Measurements from ENCODE around the gene KCNIP1. TPM values are rescaled to one million over a fixed set of nuclear protein-coding genes. Genes with fewer than 3 reads are reported as not detected.
A peak's percentile ranks its signal among the peaks of the same experiment; 100 is the strongest.
"Not testable (repeated sequence)": the region's sequence is repeated elsewhere in the genome, so short reads cannot be mapped to it uniquely, and the experiment has no call there.

The KCNIP1 gene
- total RNA-seq, 2 donors from 2014 or later: 0.52 to 0.99 TPM

- Histone ChIP-seq H3K27me3 (no peaks in the 10 kb centered on the region), H3K4me1 (peaks cover 72% of the 10 kb centered on the region), H3K9me3 (no peaks in the 10 kb centered on the region), H3K27ac (peak overlapping the region in 2 of 4 donors; percentile 76 to 87), H3K36me3 (replicated peaks in 1 of 2; ENCODE audit: insufficient read depth in 1 of 2, low read depth in 2 of 2) (no peaks in the 10 kb centered on the region), H3K4me3 (no peak overlapping the region)
- DNase-seq (no peak), ATAC-seq (no peak)
- TF ChIP-seq POLR2A (IDR thresholded peaks at IDR 0.05): no peak
- intact Hi-C loops (cut with DNase I): no loop called here
Observed at GRCh38 chr5:170753311-170753710, 249.5 kb downstream of the KCNIP1 start.

- ATAC-seq; H3K9me3 ChIP-seq; H3K36me3 ChIP-seq (replicated peaks in 1 of 2; ENCODE audit: insufficient read depth in 1 of 2, low read depth in 2 of 2); H3K27ac ChIP-seq; H3K27me3 ChIP-seq; H3K4me3 ChIP-seq; intact Hi-C loops (cut with DNase I); DNase-seq: not testable (repeated sequence)
- 69 to 74% methylated on average over 2 of the region's 2 CpGs for WGBS, 2 donors
- peaks cover 74% of the 10 kb centered on the region for H3K4me1 ChIP-seq
Observed at GRCh38 chr5:170754508-170754907, 250.7 kb downstream of the KCNIP1 start.

GRCh38 chr5:170755679-170756456, 252.0 kb downstream of the KCNIP1 start:
- Histone ChIP-seq H3K27ac (peak overlapping the region in 3 of 4 donors; percentile 72 to 90 (median 73)), H3K4me1 (peaks cover 69% of the 10 kb centered on the region), H3K4me3 (no peak overlapping the region), H3K36me3 (replicated peaks in 1 of 2; ENCODE audit: insufficient read depth in 1 of 2, low read depth in 2 of 2) (no peaks in the 10 kb centered on the region), H3K27me3 (no peaks in the 10 kb centered on the region), H3K9me3 (no peaks in the 10 kb centered on the region)
- peak in 3 of 4 donors; percentile 35 to 68 (median 56) for DNase-seq
- TF ChIP-seq POLR2A (IDR thresholded peaks at IDR 0.05) (no peak), CTCF (IDR thresholded peaks at IDR 0.05) (no peak)
- no peak for ATAC-seq
- WGBS, 2 donors: 73 to 83% methylated on average over 6 to 7 of the region's 7 CpGs
- intact Hi-C loops (cut with DNase I): no loop called here

GRCh38 chr5:170756691-170757090, 252.9 kb downstream of the KCNIP1 start:
- peaks cover 63% of the 10 kb centered on the region for H3K4me1 ChIP-seq
- intact Hi-C loops (cut with DNase I): no loop called here
- peak; percentile 24 for ATAC-seq

GRCh38 chr5:170757182-170757601, 253.4 kb downstream of the KCNIP1 start:
- H3K36me3 ChIP-seq (replicated peaks in 1 of 2; ENCODE audit: insufficient read depth in 1 of 2, low read depth in 2 of 2): no peaks in the 10 kb centered on the region
- 8 to 14% methylated on average over 4 of the region's 4 CpGs for WGBS, 2 donors
- DNase-seq: peak; percentile 61 to 90 (median 74)
- peak overlapping the region; percentile 72 to 90 (median 75) for H3K27ac ChIP-seq
- H3K4me3 ChIP-seq: no peak overlapping the region
- intact Hi-C loops (cut with DNase I): no loop called here
- H3K4me1 ChIP-seq: peaks cover 59% of the 10 kb centered on the region
- no peaks in the 10 kb centered on the region for H3K27me3 ChIP-seq
- H3K9me3 ChIP-seq: no peaks in the 10 kb centered on the region
- ATAC-seq: peak; percentile 94
- no peak for TF ChIP-seq CTCF (IDR thresholded peaks at IDR 0.05)
- TF ChIP-seq POLR2A (IDR thresholded peaks at IDR 0.05): peak in 1 of 3 donors; percentile 17

More at GRCh38 chr5:170756691-170757090, 252.9 kb downstream of the KCNIP1 start:
- DNase-seq: no peak
- no peak overlapping the region for H3K4me3 ChIP-seq
- TF ChIP-seq CTCF (IDR thresholded peaks at IDR 0.05) (no peak), POLR2A (IDR thresholded peaks at IDR 0.05) (no peak)
- no peaks in the 10 kb centered on the region for H3K27me3 ChIP-seq
- H3K27ac ChIP-seq: peak overlapping the region; percentile 72 to 90 (median 75)
- no peaks in the 10 kb centered on the region for H3K9me3 ChIP-seq
- no peaks in the 10 kb centered on the region for H3K36me3 ChIP-seq (replicated peaks in 1 of 2; ENCODE audit: insufficient read depth in 1 of 2, low read depth in 2 of 2)
- WGBS, 2 donors: 55 to 60% methylated on average over 8 of the region's 8 CpGs

Measured in body of pancreas (tissue), 4 donors.